ENCODE results near the gene AGTPBP1. TPM values are rescaled to one million over a fixed set of nuclear protein-coding genes. Genes with fewer than 3 reads are reported as not detected.
"Not testable (repeated sequence)": the region's sequence is repeated elsewhere in the genome, so short reads cannot be mapped to it uniquely, and the experiment has no call there.

The AGTPBP1 gene
- total RNA-seq, 1 donor from 2014 or later = 26.7 TPM

GRCh38 chr9:85617141-85617670 lies 124.5 kb downstream of the AGTPBP1 start:
- no peak for DNase-seq

- DNase-seq = no peak
These were observed 126.0 kb downstream of the AGTPBP1 start for GRCh38 chr9:85615792-85616191.

- peak; percentile 81 for DNase-seq
These were observed 131.5 kb downstream of the AGTPBP1 start for GRCh38 chr9:85610074-85610860.

- DNase-seq = no peak
These were observed 135.8 kb downstream of the AGTPBP1 start for GRCh38 chr9:85605905-85606304.

DNA sequence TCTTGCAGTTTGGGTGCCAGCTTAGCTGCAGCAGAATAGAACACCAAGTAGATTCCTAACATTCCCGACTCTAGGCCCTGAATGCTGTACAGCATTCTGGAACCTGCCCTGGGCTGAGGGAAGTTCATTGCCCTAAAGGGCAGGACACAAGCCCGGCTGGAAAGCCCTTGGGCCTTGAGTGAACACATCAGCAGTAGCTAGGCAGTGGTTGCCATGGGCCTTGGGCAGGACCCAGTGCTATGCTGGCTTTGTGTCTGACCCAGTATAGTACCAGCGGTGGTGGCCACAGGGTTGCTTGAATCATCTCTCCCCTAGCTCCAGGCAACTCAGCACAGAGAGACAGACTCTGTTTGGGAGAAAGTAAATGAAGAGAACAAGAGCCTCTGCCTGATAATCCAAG lies 137.8 kb downstream of the AGTPBP1 start:
- DNase-seq = no peak

GRCh38 chr9:85602742-85603141 lies 139.0 kb downstream of the AGTPBP1 start:
- no peak for DNase-seq

- no peak for DNase-seq
These were observed 141.0 kb downstream of the AGTPBP1 start for GRCh38 chr9:85600675-85601263.

DNA sequence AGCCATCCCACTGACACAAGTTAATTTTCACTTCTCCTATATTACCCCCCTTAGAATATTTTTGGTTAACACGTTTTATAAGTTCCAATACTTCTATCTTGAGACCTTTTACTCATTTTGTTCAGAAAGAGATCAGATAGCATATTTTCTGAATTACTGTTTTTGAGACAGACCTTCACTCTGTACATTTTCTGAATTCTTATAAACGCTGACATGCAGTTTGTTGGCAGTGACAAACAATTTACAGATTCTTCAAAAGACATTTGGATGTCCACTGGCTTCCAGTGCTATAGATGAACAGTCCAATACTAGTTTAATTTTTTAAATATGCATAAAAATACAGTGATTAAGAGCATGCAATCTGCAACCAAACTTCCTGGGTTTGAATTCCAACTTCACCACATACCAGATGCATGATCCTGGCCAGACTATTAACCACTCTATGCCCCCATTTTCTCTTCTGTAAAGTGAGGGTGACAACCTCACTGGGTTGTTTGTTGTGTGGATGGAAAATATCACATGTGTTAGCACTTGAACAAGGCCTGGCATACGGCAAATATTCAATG lies 142.1 kb downstream of the AGTPBP1 start:
- no peak for DNase-seq

GRCh38 chr9:85594316-85594715 lies 147.4 kb downstream of the AGTPBP1 start:
- no peak for DNase-seq

- DNase-seq = no peak
These were observed 155.1 kb downstream of the AGTPBP1 start for GRCh38 chr9:85586684-85587083.

DNA sequence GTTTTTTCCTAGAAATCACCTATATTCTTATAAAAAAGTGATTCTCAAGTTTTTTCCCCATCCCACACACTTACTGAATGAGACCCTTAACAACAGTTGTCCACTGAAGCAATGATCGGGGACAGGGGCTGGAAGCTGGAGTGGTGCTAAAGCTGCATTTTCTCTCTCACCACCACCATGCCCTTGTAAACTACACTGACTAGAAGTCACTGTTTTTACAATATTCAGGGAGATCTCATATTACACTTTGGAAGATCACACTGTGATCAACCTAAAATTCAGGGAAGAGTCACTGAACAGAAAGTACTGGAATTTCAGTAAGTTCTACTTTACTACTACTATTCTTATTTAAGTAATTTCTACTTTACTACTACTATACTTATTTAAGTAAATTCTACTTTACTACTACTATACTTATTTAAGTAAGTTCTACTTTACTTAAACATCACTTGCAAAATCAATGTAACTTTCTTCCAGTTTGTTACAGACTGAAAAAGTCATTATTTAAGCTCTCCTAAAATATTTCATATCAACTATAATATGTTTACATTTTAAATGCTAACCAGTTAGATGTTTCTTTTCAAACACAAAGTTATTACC lies 164.3 kb downstream of the AGTPBP1 start:
- DNase-seq = no peak

- no peak for DNase-seq
These were observed 165.9 kb downstream of the AGTPBP1 start for GRCh38 chr9:85575868-85576267.

DNA sequence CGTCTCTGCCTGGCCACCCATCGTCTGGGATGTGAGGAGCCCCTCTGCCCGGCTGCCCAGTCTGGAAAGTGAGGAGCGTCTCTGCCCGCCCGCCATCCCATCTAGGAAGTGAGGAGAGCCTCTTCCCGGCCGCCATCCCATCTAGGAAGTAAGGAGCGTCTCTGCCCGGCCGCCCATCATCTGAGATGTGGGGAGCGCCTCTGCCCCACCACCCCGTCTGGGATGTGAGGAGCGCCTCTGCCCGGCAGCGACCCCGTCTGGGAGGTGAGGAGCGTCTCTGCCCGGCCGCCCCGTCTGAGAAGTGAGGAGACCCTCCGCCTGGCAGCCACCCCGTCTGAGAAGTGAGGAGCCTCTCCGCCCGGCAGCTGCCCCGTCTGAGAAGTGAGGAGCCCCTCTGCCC lies 168.2 kb downstream of the AGTPBP1 start:
- not testable (repeated sequence) for DNase-seq

DNA sequence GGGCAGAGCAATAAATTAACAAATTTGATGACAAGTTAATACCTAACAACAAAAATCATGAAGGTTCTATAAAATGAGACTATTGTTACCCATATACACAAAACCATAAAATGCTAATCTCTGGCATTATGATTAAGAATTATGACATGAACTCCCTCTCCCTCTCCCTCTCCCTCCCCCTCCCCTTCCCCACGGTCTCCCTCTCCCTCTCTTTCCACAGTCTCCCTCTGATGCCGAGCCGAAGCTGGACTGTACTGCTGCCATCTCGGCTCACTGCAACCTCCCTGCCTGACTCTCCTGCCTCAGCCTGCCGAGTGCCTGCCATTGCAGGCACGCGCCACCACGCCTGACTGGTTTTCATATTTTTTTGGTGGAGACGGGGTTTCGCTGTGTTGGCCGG lies 168.8 kb downstream of the AGTPBP1 start:
- DNase-seq = not testable (repeated sequence)

- DNase-seq = no peak
These were observed 171.8 kb downstream of the AGTPBP1 start for GRCh38 chr9:85569988-85570387.

DNA sequence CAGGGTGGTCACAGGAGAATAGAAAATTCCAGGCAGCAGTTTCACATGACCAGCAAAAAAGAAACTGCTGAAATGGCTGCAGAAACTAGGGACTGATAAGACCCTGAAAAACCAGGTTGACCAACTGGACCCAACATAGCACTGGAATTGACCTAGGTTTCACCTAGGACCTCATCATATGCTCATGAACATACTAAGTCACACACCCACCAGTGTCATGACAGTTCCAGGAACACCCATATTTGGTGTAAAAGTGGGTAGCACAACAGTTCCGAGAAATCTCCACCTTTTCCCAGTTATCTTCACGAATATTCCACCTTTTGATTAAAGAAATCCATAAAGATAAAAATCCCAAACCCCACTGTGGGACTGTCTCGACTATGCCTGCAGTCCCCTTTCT lies 182.2 kb downstream of the AGTPBP1 start:
- DNase-seq = no peak

- no peak for DNase-seq
These were observed 187.4 kb downstream of the AGTPBP1 start for GRCh38 chr9:85554349-85554748.

DNA sequence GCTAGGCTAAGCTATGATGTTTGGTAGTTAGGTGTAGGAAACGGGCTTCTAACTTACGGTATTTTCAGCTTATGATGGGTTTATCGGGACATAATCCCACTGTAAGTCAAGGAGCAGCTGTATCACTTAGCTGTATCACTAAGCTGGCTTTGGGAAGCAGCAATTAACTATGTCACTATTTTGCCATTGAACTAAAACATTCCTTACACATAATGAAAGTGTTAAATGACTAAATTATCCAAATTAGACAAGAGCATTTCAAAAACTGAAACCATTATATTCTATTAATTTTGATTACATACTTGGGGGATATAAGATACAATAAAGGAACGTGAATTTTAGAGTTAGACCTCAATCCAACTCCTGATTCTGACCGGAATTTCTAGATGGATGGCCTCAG lies 188.3 kb downstream of the AGTPBP1 start:
- no peak for DNase-seq

DNA sequence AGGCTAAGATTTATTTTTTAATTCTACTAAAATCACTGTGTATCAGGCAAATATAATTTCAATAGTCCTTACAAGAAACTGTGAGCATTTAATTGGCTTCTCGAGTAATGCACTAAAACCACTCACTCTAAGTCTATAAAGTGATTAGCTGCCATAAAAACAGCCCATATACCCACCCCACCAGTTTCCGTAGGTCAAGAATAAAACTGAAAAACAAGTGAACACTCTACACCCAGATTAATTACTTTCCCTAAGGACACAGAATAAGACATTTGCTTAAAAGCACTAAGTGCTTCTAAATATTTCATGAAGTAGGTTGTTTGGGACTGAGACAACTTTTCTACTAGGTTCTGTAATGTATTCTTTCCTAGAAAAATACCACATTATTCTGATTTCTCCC lies 194.2 kb downstream of the AGTPBP1 start:
- no peak for DNase-seq

GRCh38 chr9:85543196-85543595 lies 198.6 kb downstream of the AGTPBP1 start:
- DNase-seq = no peak

DNA sequence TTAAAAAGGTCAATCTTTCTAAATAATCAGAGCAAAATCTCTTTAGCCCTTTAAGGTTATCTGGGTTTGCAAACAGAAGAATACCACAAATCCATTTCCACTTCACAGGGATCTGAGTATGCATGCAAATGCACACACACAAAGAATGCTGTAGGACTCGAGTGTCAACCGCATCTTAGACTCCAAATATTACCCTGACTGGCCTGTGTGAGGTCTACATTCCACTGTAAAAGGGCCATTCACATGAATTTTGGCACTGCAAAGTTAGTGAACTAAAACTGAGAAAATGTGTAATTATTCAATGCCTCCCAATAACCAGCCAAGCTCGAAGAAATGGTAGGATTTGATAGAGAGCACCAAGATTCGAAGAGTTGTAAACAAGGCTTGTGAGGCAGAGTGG lies 199.9 kb downstream of the AGTPBP1 start:
- no peak for DNase-seq

GRCh38 chr9:85536514-85536913 lies 205.2 kb downstream of the AGTPBP1 start:
- DNase-seq = no peak

GRCh38 chr9:85536076-85536475 lies 205.7 kb downstream of the AGTPBP1 start:
- DNase-seq = no peak
